GM10266 (cell line): ENCODE data around the gene TLN1.

Source experiments
- DNase-seq: peaks from one replicate; pipeline ENCODE4 v3.0.0; 2012; ENCODE audit errors: extremely low spot score
- CTCF ChIP-seq: IDR thresholded peaks from 2 replicates; pipeline ENCODE4 v1.5.1; 2012; ENCODE audit warnings: mild to moderate bottlenecking, low read depth; ENCODE audit not compliant: control insufficient read depth, insufficient read depth; ENCODE audit errors: missing control alignments

The TLN1 gene

GRCh38 chr9:35708146-35708545 lies 23.8 kb downstream of the TLN1 start:
- no peak for TF ChIP-seq CTCF
- no peak for DNase-seq

- no peak for TF ChIP-seq CTCF
- no peak for DNase-seq
Observed at GRCh38 chr9:35706951-35707350, 25.0 kb downstream of the TLN1 start.

GRCh38 chr9:35705836-35706430 lies 26.1 kb downstream of the TLN1 start:
- no peak for TF ChIP-seq CTCF
- no peak for DNase-seq

- DNase-seq = no peak
- no peak for TF ChIP-seq CTCF
Observed at GRCh38 chr9:35705372-35705771, 26.6 kb downstream of the TLN1 start.

GRCh38 chr9:35703906-35704672 lies 27.9 kb downstream of the TLN1 start:
- no peak for TF ChIP-seq CTCF

GRCh38 chr9:35702696-35703095 lies 29.3 kb downstream of the TLN1 start:
- TF ChIP-seq CTCF = no peak
- no peak for DNase-seq

More at GRCh38 chr9:35703906-35704672, 27.9 kb downstream of the TLN1 start:
- no peak for DNase-seq

GRCh38 chr9:35700942-35701341 lies 31.1 kb downstream of the TLN1 start:
- DNase-seq = no peak
- TF ChIP-seq CTCF = no peak
